ENCODE data around the gene PRORP.
A peak's percentile ranks its signal among the peaks of the same experiment; 100 is the strongest.

The PRORP gene

GRCh38 chr14:35158491-35158890 is 36.1 kb downstream of the PRORP start:
- H3K27ac Mint-ChIP-seq, result no peak overlapping the region
- H3K4me3 Mint-ChIP-seq, result no peak overlapping the region
- peaks cover 12% of the 10 kb centered on the region for H3K36me3 Mint-ChIP-seq
- no peaks in the 10 kb centered on the region for H3K9me3 Mint-ChIP-seq
- no peaks in the 10 kb centered on the region for H3K27me3 Mint-ChIP-seq
- H3K4me1 Mint-ChIP-seq, result peaks cover 65% of the 10 kb centered on the region

DNA sequence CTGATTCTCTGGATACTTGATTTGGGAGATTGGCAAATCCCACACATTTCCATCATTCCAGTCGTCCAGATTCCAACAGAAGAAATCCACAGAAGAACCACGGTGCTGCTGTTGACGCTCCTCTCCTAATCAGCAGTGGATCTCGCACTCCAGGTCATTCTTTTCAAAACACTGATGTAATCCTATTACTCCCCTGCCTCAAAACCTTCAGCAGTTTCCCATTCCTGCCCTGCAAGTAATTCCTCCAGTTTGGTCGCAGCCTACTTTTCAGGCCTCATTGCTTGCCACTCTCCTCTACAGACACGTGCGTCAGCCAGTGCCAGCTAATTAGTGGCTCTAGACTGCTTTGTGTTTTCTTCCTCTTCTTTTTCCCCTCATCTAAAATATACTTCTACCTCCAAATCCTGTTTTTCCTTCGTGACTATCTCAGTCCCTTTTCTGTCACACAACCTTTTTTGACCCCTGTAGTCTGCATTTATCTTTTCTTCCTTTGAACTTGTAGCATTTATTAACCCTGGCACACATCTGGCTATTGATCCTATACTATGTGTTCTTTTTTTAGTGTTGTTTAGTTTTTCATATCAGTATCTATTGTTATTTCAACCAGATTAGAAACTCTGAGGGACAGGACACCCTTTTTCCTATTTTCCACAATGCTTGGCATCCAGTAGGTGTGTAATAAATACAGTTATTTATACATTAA is 36.8 kb downstream of the PRORP start:
- H3K27me3 Mint-ChIP-seq, result no peaks in the 10 kb centered on the region
- peaks cover 62% of the 10 kb centered on the region for H3K4me1 Mint-ChIP-seq
- H3K27ac Mint-ChIP-seq, result peak overlapping the region; percentile 3
- H3K36me3 Mint-ChIP-seq, result peaks cover 12% of the 10 kb centered on the region
- H3K4me3 Mint-ChIP-seq, result no peak overlapping the region
- H3K9me3 Mint-ChIP-seq, result no peaks in the 10 kb centered on the region

DNA sequence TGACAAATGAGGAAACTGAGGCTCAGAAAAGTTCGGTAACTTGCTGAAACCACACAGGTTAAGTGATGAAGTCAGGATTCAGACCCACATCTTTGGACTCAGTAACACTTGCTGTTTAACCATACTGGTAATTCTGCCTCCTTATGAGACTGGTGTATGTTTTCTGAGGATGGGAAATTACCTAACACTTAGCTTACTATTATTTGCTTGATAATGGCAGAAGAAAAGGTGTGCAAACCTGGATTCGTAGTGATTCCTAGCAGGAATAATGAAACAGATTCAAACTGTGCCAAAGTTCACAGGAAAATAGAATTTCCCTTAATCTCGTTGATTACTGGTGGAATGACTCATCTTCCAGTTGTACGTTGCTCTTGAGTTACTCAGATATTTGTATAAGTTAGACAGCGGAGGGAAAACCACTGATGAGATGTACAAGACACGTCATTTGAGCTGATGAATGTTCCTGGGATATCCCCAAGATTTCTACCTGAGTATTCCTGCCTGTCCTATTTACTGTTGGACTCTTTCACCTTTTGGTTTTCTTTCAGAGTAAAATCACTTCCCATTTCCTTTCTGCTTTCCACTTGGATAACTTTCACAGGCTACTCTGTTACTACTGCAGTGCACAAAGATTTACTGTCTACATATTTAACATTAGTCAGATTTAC is 37.5 kb downstream of the PRORP start:
- peaks cover 54% of the 10 kb centered on the region for H3K4me1 Mint-ChIP-seq
- H3K36me3 Mint-ChIP-seq, result peaks cover 12% of the 10 kb centered on the region
- no peaks in the 10 kb centered on the region for H3K27me3 Mint-ChIP-seq
- H3K27ac Mint-ChIP-seq, result no peak overlapping the region
- no peak overlapping the region for H3K4me3 Mint-ChIP-seq
- no peaks in the 10 kb centered on the region for H3K9me3 Mint-ChIP-seq

DNA sequence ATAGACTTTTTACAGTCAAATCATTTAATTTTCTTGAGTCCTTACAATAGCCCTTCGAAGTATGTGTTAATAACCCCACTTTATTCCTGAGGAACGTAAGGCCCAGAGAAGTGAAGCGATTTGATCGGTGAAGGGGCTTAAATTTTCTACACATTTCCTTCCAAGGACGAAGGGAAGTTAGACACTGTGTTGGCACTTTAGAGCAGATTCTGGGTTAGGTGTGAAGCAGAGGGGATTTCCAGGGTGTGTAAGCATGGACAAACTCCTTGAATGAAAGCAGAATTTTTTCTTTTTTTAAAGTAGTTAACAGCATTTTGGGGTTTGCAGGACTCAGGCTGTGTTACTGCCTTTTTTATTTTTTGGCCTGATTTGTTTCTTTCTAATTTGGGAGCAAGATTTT is 38.9 kb downstream of the PRORP start:
- H3K27ac Mint-ChIP-seq, result peak overlapping the region; percentile 11
- H3K4me1 Mint-ChIP-seq, result peaks cover 43% of the 10 kb centered on the region
- H3K9me3 Mint-ChIP-seq, result no peaks in the 10 kb centered on the region
- H3K36me3 Mint-ChIP-seq, result peaks cover 19% of the 10 kb centered on the region
- no peak overlapping the region for H3K4me3 Mint-ChIP-seq
- no peaks in the 10 kb centered on the region for H3K27me3 Mint-ChIP-seq

GRCh38 chr14:35163384-35163783 is 41.0 kb downstream of the PRORP start:
- Mint-ChIP-seq H3K4me3 (no peak overlapping the region), H3K36me3 (peaks cover 16% of the 10 kb centered on the region), H3K27me3 (no peaks in the 10 kb centered on the region)

DNA sequence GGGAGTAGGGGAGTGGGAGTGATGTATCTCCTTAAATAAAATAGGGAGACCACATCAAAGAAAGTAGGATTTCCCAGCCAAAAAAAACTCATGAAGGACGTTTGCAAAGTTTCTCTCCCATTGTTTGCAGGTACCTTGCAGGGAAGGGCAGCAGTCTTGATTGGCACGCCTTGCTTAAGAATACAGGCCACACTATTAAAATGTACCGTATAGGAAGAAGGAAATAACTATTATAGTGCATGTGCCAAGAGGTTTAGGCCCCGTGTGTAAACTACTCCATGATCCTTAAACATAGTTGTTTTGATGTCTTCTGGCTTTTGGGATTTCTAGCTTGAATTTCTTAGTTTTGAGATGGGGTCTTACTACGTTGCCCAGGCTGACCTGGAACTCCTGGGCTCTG is 42.5 kb downstream of the PRORP start:
- Mint-ChIP-seq H3K27me3 (no peaks in the 10 kb centered on the region), H3K9me3 (peaks cover 4% of the 10 kb centered on the region), H3K4me3 (no peak overlapping the region)

More at GRCh38 chr14:35163384-35163783, 41.0 kb downstream of the PRORP start:
- H3K27ac Mint-ChIP-seq, result no peak overlapping the region
- H3K4me1 Mint-ChIP-seq, result peaks cover 35% of the 10 kb centered on the region
- no peaks in the 10 kb centered on the region for H3K9me3 Mint-ChIP-seq

DNA sequence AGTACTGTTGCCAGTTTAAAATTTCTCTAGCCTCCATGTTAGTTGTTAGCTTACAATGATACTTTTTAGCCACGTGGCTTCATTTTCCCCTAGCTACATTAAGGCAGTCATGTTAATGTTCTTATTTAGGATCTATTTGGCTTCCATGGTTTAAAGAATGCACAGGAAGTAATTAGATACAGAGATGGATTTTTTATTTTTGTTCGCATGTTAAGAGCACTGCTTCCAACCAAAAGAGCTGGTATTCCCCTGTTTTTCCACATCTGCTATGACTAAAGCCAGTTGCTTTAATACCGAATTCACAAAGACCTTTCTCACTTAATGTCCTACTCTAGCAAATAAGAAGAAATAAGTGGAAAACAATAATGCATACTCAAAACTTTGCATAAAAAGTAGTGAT is 45.1 kb downstream of the PRORP start:
- Mint-ChIP-seq H3K4me1 (peaks cover 14% of the 10 kb centered on the region), H3K36me3 (peaks cover 26% of the 10 kb centered on the region), H3K9me3 (peaks cover 4% of the 10 kb centered on the region), H3K27ac (no peak overlapping the region), H3K4me3 (no peak overlapping the region), H3K27me3 (no peaks in the 10 kb centered on the region)

More for the DNA sequence above, 42.5 kb downstream of the PRORP start:
- Mint-ChIP-seq H3K27ac (no peak overlapping the region), H3K36me3 (peaks cover 20% of the 10 kb centered on the region), H3K4me1 (peaks cover 33% of the 10 kb centered on the region)
